ENCODE results near the gene MSI2. TPM values are rescaled to one million over a fixed set of nuclear protein-coding genes. Genes with fewer than 3 reads are reported as not detected.

The MSI2 gene
- total RNA-seq, 2 experiments from 2014 or later = 113 to 114 TPM

DNA sequence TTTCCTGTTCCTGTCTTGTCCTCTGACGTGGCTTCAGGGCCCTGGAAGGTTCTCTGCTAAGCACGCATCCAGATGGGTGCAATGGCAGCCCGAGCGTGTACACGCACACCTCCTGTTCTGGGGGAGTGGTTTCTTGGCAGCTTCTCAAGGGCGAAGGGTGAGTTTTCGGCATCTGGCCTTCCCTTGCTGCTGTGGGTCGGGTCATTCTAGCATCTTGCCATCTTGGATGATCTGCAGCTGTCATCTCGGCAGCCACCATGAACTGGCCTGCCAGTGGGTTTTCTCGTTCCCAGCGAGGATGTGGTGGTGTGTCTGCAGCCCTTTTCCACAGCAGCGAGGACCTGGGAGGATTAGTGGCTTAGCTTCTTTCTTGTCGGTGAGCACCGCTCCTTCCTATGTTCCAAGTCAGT is 10.6 kb downstream of the MSI2 start:
- DNase-seq = no peak
- no peak for ATAC-seq (ENCODE audit: low read depth)
- H3K9me3 Mint-ChIP-seq = no peaks in the 10 kb centered on the region
- POLR2A ChIA-PET = interaction anchor here (0.8 kb wide), 1 partner anchor 9 kb away, joined by 3 read pairs; no protein-coding TSS in a partner anchor
- no peak overlapping the region for H3K27ac Mint-ChIP-seq
- H3K4me1 Mint-ChIP-seq = peaks cover 35% of the 10 kb centered on the region
- H3K27me3 Mint-ChIP-seq = no peaks in the 10 kb centered on the region
- peaks cover 71% of the 10 kb centered on the region for H3K36me3 Mint-ChIP-seq
- H3K4me3 Mint-ChIP-seq = no peak overlapping the region

DNA sequence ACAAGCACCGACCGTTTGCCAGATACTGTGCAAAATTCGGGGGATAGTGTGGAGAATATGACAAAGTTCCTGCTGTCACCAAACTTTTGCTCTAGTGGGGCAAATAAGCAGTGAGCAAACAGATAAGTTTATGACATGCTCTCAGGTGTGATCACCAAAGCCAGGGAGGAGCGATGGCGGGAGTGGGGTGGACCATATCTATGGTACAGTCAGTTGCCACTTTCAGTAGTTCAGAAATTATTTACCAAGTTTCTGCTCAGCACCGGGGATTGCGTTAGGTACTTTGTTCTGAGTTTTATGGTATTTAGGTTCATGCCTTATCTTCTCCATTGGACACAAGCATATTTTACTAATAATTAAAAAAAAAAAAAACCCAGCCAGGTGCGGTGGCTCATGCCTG is 11.9 kb downstream of the MSI2 start:
- ATAC-seq (ENCODE audit: low read depth) (no peak), DNase-seq (no peak)
- no peaks in the 10 kb centered on the region for H3K9me3 Mint-ChIP-seq
- no peak overlapping the region for H3K4me3 Mint-ChIP-seq
- H3K27me3 Mint-ChIP-seq = no peaks in the 10 kb centered on the region
- H3K4me1 Mint-ChIP-seq = peaks cover 23% of the 10 kb centered on the region
- POLR2A ChIA-PET = no interaction called here
- no peak overlapping the region for H3K27ac Mint-ChIP-seq
- H3K36me3 Mint-ChIP-seq = peaks cover 61% of the 10 kb centered on the region

DNA sequence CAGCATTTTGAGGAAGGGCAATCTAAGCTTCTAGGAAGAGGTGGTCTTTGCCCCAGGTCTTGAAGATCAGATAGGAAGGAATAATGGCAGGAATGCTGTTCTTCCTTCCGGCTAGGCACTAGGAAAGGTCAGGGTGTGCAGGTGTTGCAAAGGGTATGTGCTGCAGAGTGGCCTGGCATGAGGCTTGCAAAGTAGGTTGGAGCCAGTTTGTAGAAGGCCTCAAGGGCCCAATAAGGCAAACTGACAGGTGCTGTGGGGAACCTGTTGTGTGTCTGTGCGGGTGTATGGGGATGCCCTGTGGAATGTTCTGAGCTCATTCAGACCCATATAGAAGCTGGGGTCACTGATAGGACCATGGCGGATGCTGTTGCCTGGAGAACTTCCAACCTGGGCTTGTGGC is 12.7 kb downstream of the MSI2 start:
- ATAC-seq (ENCODE audit: low read depth) (no peak), DNase-seq (no peak)
- Mint-ChIP-seq H3K4me1 (peaks cover 20% of the 10 kb centered on the region), H3K27ac (no peak overlapping the region), H3K27me3 (no peaks in the 10 kb centered on the region), H3K9me3 (no peaks in the 10 kb centered on the region), H3K4me3 (no peak overlapping the region), H3K36me3 (peaks cover 55% of the 10 kb centered on the region)
- POLR2A ChIA-PET = interaction anchor here (1.7 kb wide), 1 partner anchor 13 kb away, joined by 4 read pairs; no protein-coding TSS in a partner anchor

DNA sequence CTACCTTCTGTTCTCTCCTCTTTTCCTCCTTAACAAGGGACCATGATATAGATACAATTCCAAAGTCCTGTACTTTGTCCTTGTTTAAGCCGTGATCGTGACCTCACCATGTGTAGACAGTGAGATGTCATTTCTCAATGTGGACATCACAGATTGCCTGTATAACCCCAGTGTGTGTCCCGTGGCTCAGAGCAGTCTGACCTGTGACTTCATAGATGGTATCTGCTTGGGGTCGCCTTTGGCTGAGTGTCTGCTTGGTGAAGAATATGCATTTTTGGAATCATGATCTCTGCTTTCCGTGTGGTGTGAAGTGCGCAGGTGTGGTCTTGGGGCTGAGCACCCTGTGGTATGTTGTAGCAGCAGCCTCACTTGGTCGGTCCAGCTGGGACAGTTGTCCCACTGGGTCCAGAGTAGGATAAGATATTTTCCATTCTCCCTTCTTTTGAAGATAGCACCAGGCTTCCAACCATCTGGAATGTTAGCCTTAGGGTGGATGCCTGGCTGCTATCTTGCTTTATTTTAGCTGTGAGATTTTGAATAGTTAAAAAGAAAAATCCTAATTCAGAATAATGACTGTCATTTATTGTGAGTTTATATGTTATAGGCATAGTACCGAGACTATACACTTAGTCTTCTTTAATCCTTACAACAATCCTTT is 13.4 kb downstream of the MSI2 start:
- no peaks in the 10 kb centered on the region for H3K27me3 Mint-ChIP-seq
- no peak overlapping the region for H3K4me3 Mint-ChIP-seq
- POLR2A ChIA-PET = interaction anchor here (1.7 kb wide), 1 partner anchor 12 kb away, joined by 4 read pairs; no protein-coding TSS in a partner anchor
- H3K36me3 Mint-ChIP-seq = peaks cover 59% of the 10 kb centered on the region
- H3K27ac Mint-ChIP-seq = no peak overlapping the region
- H3K9me3 Mint-ChIP-seq = no peaks in the 10 kb centered on the region
- DNase-seq = no peak
- peaks cover 22% of the 10 kb centered on the region for H3K4me1 Mint-ChIP-seq
- ATAC-seq (ENCODE audit: low read depth) = no peak

DNA sequence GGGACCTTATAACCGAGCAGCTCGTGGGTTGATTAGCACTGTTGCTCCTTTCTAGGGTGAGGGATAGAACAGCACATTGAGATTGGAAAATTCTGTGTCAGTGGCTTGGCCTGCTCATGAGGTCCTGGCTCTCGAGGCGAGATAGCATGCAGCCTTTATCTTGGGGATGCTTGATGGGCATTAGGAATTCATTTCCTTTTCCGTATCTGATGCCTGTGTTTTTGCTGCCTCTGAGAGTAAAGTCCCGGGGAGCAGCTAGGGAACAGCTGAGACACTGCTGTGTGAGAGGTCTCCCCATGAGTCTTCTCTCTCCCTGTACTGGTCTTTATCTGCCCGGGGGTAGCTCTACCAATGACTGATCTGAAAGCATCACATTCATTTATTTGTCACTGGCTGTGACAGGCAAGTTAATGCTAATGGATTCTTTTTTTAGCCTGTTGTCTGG is 14.5 kb downstream of the MSI2 start:
- H3K4me1 Mint-ChIP-seq = peaks cover 23% of the 10 kb centered on the region
- no peak for DNase-seq
- peaks cover 57% of the 10 kb centered on the region for H3K36me3 Mint-ChIP-seq
- ATAC-seq (ENCODE audit: low read depth) = no peak
- POLR2A ChIA-PET = no interaction called here
- H3K27ac Mint-ChIP-seq = no peak overlapping the region
- no peak overlapping the region for H3K4me3 Mint-ChIP-seq
- H3K9me3 Mint-ChIP-seq = no peaks in the 10 kb centered on the region
- no peaks in the 10 kb centered on the region for H3K27me3 Mint-ChIP-seq

DNA sequence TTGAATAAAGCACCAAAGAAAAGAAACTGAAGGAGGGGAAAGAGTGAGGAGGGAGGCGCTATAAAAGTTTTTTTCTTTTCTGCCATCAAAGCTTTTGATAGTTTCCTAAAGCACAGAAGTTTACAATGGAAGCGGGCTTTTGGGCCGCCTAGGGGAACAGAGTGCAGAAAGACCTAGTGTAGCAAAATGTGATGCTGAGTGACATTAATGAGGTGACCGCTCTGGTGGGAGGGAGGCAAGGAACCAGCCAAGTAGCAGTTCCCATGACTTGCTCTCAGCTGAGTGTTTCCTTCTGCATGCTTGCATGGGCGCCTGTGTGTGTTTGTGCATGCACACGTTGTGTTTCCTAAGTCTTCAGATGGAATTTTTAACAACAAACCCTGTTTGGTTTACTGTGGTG is 15.5 kb downstream of the MSI2 start:
- POLR2A ChIA-PET = interaction anchor here (0.5 to 0.7 kb wide), 2 partner anchors 83 to 208 kb away, joined by 3 to 5 read pairs; no protein-coding TSS in a partner anchor
- H3K27me3 Mint-ChIP-seq = no peaks in the 10 kb centered on the region
- H3K27ac Mint-ChIP-seq = no peak overlapping the region
- DNase-seq (no peak), ATAC-seq (ENCODE audit: low read depth) (no peak)
- H3K4me1 Mint-ChIP-seq = peaks cover 27% of the 10 kb centered on the region
- no peaks in the 10 kb centered on the region for H3K9me3 Mint-ChIP-seq
- H3K36me3 Mint-ChIP-seq = peaks cover 58% of the 10 kb centered on the region
- no peak overlapping the region for H3K4me3 Mint-ChIP-seq

DNA sequence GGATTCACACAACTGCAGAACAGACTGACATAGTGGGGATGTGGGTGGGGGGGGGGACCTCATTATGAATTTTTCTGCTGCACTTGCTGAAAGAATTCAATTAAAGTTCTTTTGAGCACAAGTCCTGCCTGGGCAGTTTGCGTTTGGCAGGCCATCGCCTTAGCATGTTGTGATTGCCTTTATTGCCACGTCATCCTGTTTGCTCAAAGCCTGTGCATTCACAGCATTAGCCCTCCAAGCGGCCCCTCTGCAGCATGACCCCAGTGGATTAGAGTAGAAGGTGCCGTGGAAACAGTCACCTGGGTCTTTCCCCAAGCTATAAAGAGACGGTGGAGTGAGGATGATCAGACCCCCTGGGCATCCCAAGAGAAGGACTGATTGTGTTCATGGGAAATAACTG is 17.2 kb downstream of the MSI2 start:
- H3K9me3 Mint-ChIP-seq = no peaks in the 10 kb centered on the region
- H3K4me3 Mint-ChIP-seq = no peak overlapping the region
- H3K4me1 Mint-ChIP-seq = peaks cover 33% of the 10 kb centered on the region
- POLR2A ChIA-PET = no interaction called here
- peaks cover 49% of the 10 kb centered on the region for H3K36me3 Mint-ChIP-seq
- H3K27me3 Mint-ChIP-seq = no peaks in the 10 kb centered on the region
- H3K27ac Mint-ChIP-seq = no peak overlapping the region
- DNase-seq = no peak
- no peak for ATAC-seq (ENCODE audit: low read depth)

DNA sequence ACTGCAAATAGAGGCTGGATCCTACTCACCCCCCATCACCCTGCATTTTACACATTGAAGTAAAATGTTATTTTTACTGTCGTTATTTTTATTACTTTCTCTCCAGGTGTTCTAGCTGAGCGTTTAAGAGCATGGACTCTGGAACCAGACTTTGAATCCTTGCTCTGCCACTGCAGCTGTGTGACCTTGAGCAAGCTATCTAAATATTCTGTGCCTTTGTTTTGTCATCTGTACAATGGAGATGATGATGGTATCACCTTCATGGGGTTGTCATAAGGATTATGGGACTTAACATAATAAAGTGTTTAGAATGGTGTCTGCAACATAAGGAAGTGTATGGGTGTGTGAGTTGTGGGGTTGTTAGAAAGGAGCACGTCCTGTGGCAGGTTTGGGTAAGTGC is 17.8 kb downstream of the MSI2 start:
- Mint-ChIP-seq H3K36me3 (peaks cover 50% of the 10 kb centered on the region), H3K4me1 (peaks cover 35% of the 10 kb centered on the region), H3K9me3 (no peaks in the 10 kb centered on the region), H3K4me3 (no peak overlapping the region), H3K27ac (no peak overlapping the region), H3K27me3 (no peaks in the 10 kb centered on the region)
- DNase-seq = no peak
- POLR2A ChIA-PET = no interaction called here
- no peak for ATAC-seq (ENCODE audit: low read depth)

DNA sequence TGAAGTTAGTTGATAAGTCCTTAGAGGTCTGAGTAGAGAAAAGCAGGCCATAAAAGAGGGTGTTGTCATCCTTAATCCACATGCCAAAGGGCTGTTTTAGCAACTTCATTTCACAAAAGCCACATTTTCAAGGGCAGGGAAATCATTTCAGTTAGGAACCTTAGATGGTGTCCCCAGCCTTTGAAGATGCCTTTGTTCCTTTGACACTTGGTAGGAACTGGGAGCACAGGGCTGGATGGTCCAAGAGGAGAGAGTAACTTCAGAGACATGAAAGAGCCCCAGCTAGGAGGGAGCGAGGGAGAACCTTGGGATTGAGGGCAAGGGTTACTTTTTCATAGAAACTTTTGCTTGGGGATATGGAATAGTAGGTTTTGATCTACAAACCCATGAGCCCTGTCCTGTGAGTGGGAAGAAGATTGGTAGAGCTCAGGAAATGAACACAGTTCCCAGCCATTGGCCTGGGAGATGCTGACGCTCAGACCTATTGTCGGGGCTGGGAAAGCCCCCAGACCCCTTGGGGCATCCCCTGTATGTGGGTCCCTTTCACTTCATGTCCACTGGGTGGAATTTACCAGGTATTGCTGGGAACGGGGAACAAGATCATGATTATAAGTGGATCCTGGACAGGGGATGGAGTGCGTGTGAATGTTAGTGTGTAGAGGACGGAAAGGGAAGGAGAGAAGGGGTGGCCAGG is 18.9 kb downstream of the MSI2 start:
- DNase-seq (no peak), ATAC-seq (ENCODE audit: low read depth) (no peak)
- Mint-ChIP-seq H3K27ac (no peak overlapping the region), H3K36me3 (peaks cover 49% of the 10 kb centered on the region), H3K27me3 (no peaks in the 10 kb centered on the region), H3K9me3 (no peaks in the 10 kb centered on the region), H3K4me3 (no peak overlapping the region), H3K4me1 (peaks cover 39% of the 10 kb centered on the region)
- POLR2A ChIA-PET = no interaction called here

DNA sequence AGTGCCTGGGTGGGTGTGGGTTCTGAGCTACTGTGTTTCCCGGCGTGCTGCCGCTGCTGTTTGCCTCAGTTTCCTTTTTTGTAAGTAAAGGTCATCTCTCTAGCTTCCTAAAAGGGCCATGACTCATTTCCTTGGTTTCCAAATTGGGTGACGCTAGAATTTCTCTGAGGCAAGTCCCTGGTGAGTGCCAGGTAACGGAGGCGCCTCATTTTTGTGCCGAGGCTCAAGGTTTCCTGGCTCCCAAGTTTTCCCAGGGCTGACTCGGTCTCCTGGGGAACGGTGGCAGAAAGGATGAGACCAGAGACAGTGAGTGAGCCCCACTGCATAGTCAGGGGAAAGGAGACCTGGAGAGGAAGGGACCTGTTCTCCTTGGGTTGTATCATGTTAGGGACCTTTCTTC is 20.3 kb downstream of the MSI2 start:
- Mint-ChIP-seq H3K4me3 (no peak overlapping the region), H3K27ac (no peak overlapping the region), H3K36me3 (peaks cover 51% of the 10 kb centered on the region), H3K9me3 (no peaks in the 10 kb centered on the region), H3K27me3 (no peaks in the 10 kb centered on the region), H3K4me1 (peaks cover 43% of the 10 kb centered on the region)
- POLR2A ChIA-PET = interaction anchor here (1.3 kb wide), 1 partner anchor 20 kb away, joined by 5 read pairs; the partner anchor contains the start of gene MSI2
- ATAC-seq (ENCODE audit: low read depth) (no peak), DNase-seq (no peak)

DNA sequence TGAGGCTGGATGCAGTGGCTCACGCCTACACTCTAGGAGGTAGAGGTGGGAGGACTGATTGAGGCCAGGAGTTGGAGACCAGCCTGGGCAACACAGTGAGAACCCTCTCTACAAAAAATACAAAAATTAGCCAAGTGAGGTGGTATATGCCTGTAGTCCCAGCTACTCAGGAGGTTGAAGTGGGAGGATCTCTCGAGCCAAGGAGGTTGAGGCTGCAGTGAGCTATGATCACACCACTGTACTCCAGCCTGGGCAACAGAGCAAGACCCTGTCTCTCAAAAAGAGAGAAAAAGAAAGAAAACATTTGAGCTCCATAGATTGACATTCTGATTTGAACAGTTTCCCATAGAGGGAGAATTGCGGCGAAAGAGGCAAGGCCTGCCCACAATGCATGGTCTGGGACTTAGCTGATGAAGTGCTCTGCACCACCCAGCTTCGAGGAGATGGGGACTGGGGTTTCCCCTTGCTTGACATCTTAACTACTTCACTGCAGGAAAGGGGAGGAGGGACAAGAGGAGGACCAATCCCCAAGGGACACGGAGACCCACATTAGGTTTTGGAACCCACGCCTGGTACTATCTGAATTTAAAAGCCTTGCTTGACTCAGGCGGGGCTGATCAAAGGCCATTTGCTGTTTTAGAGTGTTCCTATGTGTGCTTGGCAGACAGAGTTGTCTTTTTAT is 21.7 kb downstream of the MSI2 start:
- POLR2A ChIA-PET = interaction anchor here (0.7 kb wide), 1 partner anchor 20 kb away, joined by 4 read pairs; no protein-coding TSS in a partner anchor
- Mint-ChIP-seq H3K9me3 (no peaks in the 10 kb centered on the region), H3K4me1 (peaks cover 56% of the 10 kb centered on the region), H3K4me3 (no peak overlapping the region), H3K36me3 (peaks cover 54% of the 10 kb centered on the region), H3K27me3 (no peaks in the 10 kb centered on the region), H3K27ac (peak overlapping the region; percentile 3)
- no peak for DNase-seq
- ATAC-seq (ENCODE audit: low read depth) = no peak

DNA sequence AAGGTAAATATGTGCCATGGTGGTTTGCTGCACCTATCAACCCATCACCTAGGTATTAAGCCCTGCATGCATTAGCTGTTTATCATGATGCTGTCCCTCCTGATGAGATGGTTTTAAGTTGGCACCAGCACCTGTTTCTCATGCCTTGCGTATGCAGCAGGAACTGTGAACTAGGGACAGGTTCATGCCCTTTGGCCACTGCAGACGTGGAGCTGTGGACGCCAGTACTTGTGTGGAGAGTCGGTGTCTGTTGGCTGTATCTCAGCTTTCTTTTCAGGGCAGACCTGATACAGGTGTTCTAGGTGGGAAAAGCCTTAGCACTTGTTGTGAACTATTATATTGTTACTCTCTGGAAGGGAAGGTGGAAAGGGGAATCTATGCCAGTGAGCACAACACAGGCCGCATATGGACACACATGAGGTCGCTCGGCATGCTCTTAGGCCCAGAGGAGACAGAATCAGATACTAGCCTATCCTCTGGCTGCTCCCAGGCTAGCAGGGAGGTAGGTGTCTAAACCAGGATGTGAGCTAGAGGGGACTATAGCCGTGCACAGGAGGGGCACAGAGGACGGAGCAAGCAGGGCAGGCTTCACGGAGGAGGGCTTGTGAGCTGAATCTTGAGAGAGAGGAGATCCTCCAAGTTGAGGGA is 22.5 kb downstream of the MSI2 start:
- Mint-ChIP-seq H3K9me3 (no peaks in the 10 kb centered on the region), H3K27me3 (no peaks in the 10 kb centered on the region), H3K36me3 (peaks cover 57% of the 10 kb centered on the region), H3K4me3 (no peak overlapping the region), H3K4me1 (peaks cover 63% of the 10 kb centered on the region), H3K27ac (no peak overlapping the region)
- ATAC-seq (ENCODE audit: low read depth) (no peak), DNase-seq (no peak)
- POLR2A ChIA-PET = interaction anchor here (0.9 to 3.7 kb wide), 2 partner anchors 21 to 139 kb away, joined by 3 to 16 read pairs; no protein-coding TSS in a partner anchor

DNA sequence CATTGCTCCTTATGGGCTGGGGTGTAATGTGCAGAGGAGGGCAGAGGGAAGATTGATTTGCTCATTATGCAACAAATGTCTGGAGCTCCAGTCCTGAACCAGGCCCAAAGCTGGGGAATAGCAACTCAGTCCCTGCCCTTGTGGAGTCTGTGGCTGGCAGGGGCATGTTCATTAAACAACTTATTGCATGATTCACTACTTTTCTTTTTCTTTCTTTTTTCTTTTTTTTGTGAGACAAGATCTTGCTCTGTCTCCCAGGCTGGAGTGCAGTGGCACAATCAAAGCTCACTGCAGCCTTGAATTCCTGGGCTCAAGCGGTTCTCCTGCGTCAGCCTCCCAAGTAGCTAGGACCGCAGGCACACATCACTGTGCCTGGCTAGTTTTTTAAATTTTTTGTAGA is 23.1 kb downstream of the MSI2 start:
- DNase-seq = no peak
- POLR2A ChIA-PET = interaction anchor here (0.9 to 3.7 kb wide), 2 partner anchors 22 to 138 kb away, joined by 3 to 16 read pairs; no protein-coding TSS in a partner anchor
- Mint-ChIP-seq H3K9me3 (no peaks in the 10 kb centered on the region), H3K27me3 (no peaks in the 10 kb centered on the region), H3K36me3 (peaks cover 52% of the 10 kb centered on the region), H3K4me1 (peaks cover 66% of the 10 kb centered on the region), H3K27ac (no peak overlapping the region), H3K4me3 (no peak overlapping the region)
- no peak for ATAC-seq (ENCODE audit: low read depth)
